ENCODE results near the gene CFAP99.
"Not testable (repeated sequence)": the region's sequence is repeated elsewhere in the genome, so short reads cannot be mapped to it uniquely, and the experiment has no call there.

The CFAP99 gene

GRCh38 chr4:2412885-2413716 lies 5.7 kb upstream of the CFAP99 start:
- DNase-seq = peak; percentile 94

- DNase-seq = peak; percentile 50
Observed at GRCh38 chr4:2413821-2414610, 4.7 kb upstream of the CFAP99 start.

GRCh38 chr4:2415213-2415612 lies 3.5 kb upstream of the CFAP99 start:
- DNase-seq = no peak

GRCh38 chr4:2415881-2416563 lies 2.7 kb upstream of the CFAP99 start:
- DNase-seq = no peak

- no peak for DNase-seq
Observed at GRCh38 chr4:2416564-2417225, 2.1 kb upstream of the CFAP99 start.

- DNase-seq = no peak
Observed at GRCh38 chr4:2417226-2417764, 1.5 kb upstream of the CFAP99 start.

GRCh38 chr4:2417765-2418649 lies 748 bp upstream of the CFAP99 start, which contains the start of gene ZFYVE28:
ZFYVE28 (minus strand) TSS chr4:2418645; CDS start chr4:2418323, 322 bp downstream.
- DNase-seq = no peak

- no peak for DNase-seq
Observed at GRCh38 chr4:2419814-2420213, 1.1 kb downstream of the CFAP99 start.

GRCh38 chr4:2421928-2422327 lies 3.2 kb downstream of the CFAP99 start:
- DNase-seq = no peak

GRCh38 chr4:2423066-2423465 lies 4.3 kb downstream of the CFAP99 start:
- no peak for DNase-seq

- DNase-seq = no peak
Observed at GRCh38 chr4:2423695-2424094, 4.9 kb downstream of the CFAP99 start.

- no peak for DNase-seq
Observed at GRCh38 chr4:2424581-2424980, 5.8 kb downstream of the CFAP99 start.

GRCh38 chr4:2425386-2426068 lies 6.8 kb downstream of the CFAP99 start:
- no peak for DNase-seq

GRCh38 chr4:2426069-2426397 lies 7.3 kb downstream of the CFAP99 start:
- DNase-seq = no peak

GRCh38 chr4:2426711-2427275 lies 8.0 kb downstream of the CFAP99 start:
- DNase-seq = no peak

GRCh38 chr4:2427383-2428334 lies 8.9 kb downstream of the CFAP99 start:
- no peak for DNase-seq

GRCh38 chr4:2428496-2429213 lies 9.9 kb downstream of the CFAP99 start:
- no peak for DNase-seq

GRCh38 chr4:2429945-2430757 lies 11.4 kb downstream of the CFAP99 start:
- not testable (repeated sequence) for DNase-seq
